T-cell (primary cell): ENCODE data around the gene CLEC16A. TPM values are rescaled to one million over a fixed set of nuclear protein-coding genes. Genes with fewer than 3 reads are reported as not detected.

Experiments
- ATAC-seq, 4 experiments: fragments of 200-7000 bp in 3 of 4; fragments of 150-1000 bp in 1 of 4; cut with Tn5 transposase; replicated peaks in 1 of 4; 1 replicate in 3 of 4; 2 replicates in 1 of 4; pipeline ENCODE4 v1.10.0; 2021; ENCODE audit warnings: moderate library complexity in 3 of 4, mild to moderate bottlenecking in 2 of 4, moderate number of reproducible peaks in 1 of 4
- CTCF ChIA-PET, 2 donors: fragments of 300-600 bp; sonication (Branson Sonifier 250); formaldehyde crosslinking; loops; one replicate each; lab custom pipeline; 2022; ENCODE audit warnings: antibody characterized with exemption in 2 of 2; lab: Charles Lee
- POLR2A ChIA-PET, 2 donors: fragments of 300-600 bp; sonication (Branson Sonifier 250); formaldehyde crosslinking; loops; one replicate each; lab custom pipeline; 2022; ENCODE audit warnings: antibody characterized with exemption in 2 of 2; lab: Charles Lee
- DNase-seq, 35 experiments: peaks; one replicate each; pipeline versions ENCODE4 v3.0.0 to v3.0.0-alpha.2; 2013 to 2023
- H3K27ac ChIP-seq: one replicate; pipeline ENCODE4 v1.5.1; 2013; ENCODE audit warnings: low read length
- H3K27me3 ChIP-seq, 2 experiments: replicated peaks in 1 of 2; 1 replicate in 1 of 2; 2 replicates in 1 of 2; pipeline versions ENCODE4 v1.6.1 to v1.7.0; 2013; ENCODE audit warnings: low read length in 1 of 2, mixed read lengths in 1 of 2; ENCODE audit not compliant: control insufficient read depth in 2 of 2, insufficient read depth in 2 of 2; ENCODE audit errors: extremely low read depth in 1 of 2
- H3K36me3 ChIP-seq, 2 donors: 1 replicate in 1 of 2; 2 replicates in 1 of 2; pipeline versions ENCODE4 v1.6.1 to v1.7.0; 2013; ENCODE audit warnings: low read length in 1 of 2; ENCODE audit not compliant: control insufficient read depth in 2 of 2, insufficient read depth in 1 of 2; ENCODE audit errors: extremely low read depth in 1 of 2
- H3K4me1 ChIP-seq, 2 experiments: 1 replicate in 1 of 2; 2 replicates in 1 of 2; pipeline versions ENCODE4 v1.6.1 to v1.7.0; 2013; ENCODE audit warnings: low read length in 2 of 2, mixed read lengths in 1 of 2; ENCODE audit not compliant: insufficient read depth in 2 of 2, control insufficient read depth in 1 of 2; ENCODE audit errors: extremely low read depth in 1 of 2
- H3K4me3 ChIP-seq, 2 donors: 1 replicate in 1 of 2; 2 replicates in 1 of 2; pipeline versions ENCODE4 v1.5.1 to v1.7.0; 2013; ENCODE audit warnings: mild to moderate bottlenecking in 2 of 2, low read length in 1 of 2, moderate library complexity in 1 of 2; ENCODE audit not compliant: control insufficient read depth in 1 of 2; ENCODE audit errors: extremely low read depth in 1 of 2
- H3K9me3 ChIP-seq: 2 replicates; pipeline ENCODE4 v1.7.0; 2013
- H3K27ac Mint-ChIP-seq, 2 donors: one replicate each; pipeline ENCODE4 v1.8.0; 2020 to 2021; ENCODE audit warnings: mild to moderate bottlenecking in 2 of 2, mixed read lengths in 2 of 2
- H3K27me3 Mint-ChIP-seq, 2 donors: one replicate each; pipeline ENCODE4 v1.8.0; 2021 to 2022; ENCODE audit warnings: mixed read lengths in 2 of 2
- H3K36me3 Mint-ChIP-seq: one replicate; pipeline ENCODE4 v1.8.0; 2021; ENCODE audit warnings: mixed read lengths
- H3K4me1 Mint-ChIP-seq, 3 donors: one replicate each; pipeline ENCODE4 v1.8.0; 2020 to 2022; ENCODE audit warnings: mixed read lengths in 3 of 3, mild to moderate bottlenecking in 1 of 3
- H3K4me3 Mint-ChIP-seq, 3 donors: one replicate each; pipeline ENCODE4 v1.8.0; 2020 to 2022; ENCODE audit warnings: mild to moderate bottlenecking in 3 of 3, mixed read lengths in 3 of 3, moderate library complexity in 3 of 3
- H3K9me3 Mint-ChIP-seq, 3 donors: one replicate each; pipeline ENCODE4 v1.8.0; 2020 to 2022; ENCODE audit warnings: mixed read lengths in 3 of 3
- WGBS: methylation state at CpG from one replicate; pipeline ENCODE4 v1.1.5; 2013; ENCODE audit warnings: missing lambda C conversion rate; ENCODE audit not compliant: insufficient coverage; 5-methylcytosine and 5-hydroxymethylcytosine counted together
- total RNA-seq, 35 experiments: library from RNA in 6 of 35; stranded (reverse) in 6 of 35; fragments of 120-200 nt in 1 of 35; gene quantifications; one replicate each; pipeline versions ENCODE4 v1.2.1 to v1.2.4 and lab custom pipeline; 2013 to 2026

CLEC16A gene
- total RNA-seq, 5 donors from 2014 or later (not counting 1 experiment from before 2014, with no cell fraction given): 27.4 to 34.6 (median 28.7) TPM

GRCh38 chr16:10978871-10979446 lies 34.6 kb downstream of the CLEC16A start:
- peaks cover 21% of the 10 kb centered on the region for H3K36me3 Mint-ChIP-seq
- H3K36me3 ChIP-seq: peaks cover 7 to 44% of the 10 kb centered on the region in 2 donors
- ChIA-PET CTCF (no interaction called here), POLR2A (no interaction called here)
- H3K27ac Mint-ChIP-seq: no peak overlapping the region
- H3K9me3 Mint-ChIP-seq: no peaks in the 10 kb centered on the region
- H3K27me3 ChIP-seq: no peaks in the 10 kb centered on the region
- H3K9me3 ChIP-seq: no peaks in the 10 kb centered on the region
- H3K4me1 ChIP-seq: no peaks in the 10 kb centered on the region
- no peak overlapping the region for H3K4me3 ChIP-seq
- H3K27me3 Mint-ChIP-seq: no peaks in the 10 kb centered on the region
- WGBS: 100% methylated on average over 4 of the region's 14 CpGs
- H3K4me3 Mint-ChIP-seq: no peak overlapping the region
- ATAC-seq (no peak), DNase-seq (no peak)
- H3K27ac ChIP-seq: no peak overlapping the region
- peaks cover 13 to 21% (median 13%) of the 10 kb centered on the region in 3 donors for H3K4me1 Mint-ChIP-seq

- Histone ChIP-seq H3K4me1 (no peaks in the 10 kb centered on the region), H3K36me3 (peaks cover 9 to 36% of the 10 kb centered on the region in 2 donors), H3K9me3 (no peaks in the 10 kb centered on the region), H3K4me3 (no peak overlapping the region), H3K27me3 (no peaks in the 10 kb centered on the region), H3K27ac (no peak overlapping the region)
- POLR2A ChIA-PET: interaction anchor here in 1 of 2 donors (0.6 kb wide), 1 partner anchor 276 kb away, joined by 4 read pairs; the partner anchor contains the start of gene SOCS1
- Mint-ChIP-seq H3K4me3 (no peak overlapping the region), H3K4me1 (peaks cover 9 to 24% (median 13%) of the 10 kb centered on the region in 3 donors), H3K36me3 (peaks cover 22% of the 10 kb centered on the region), H3K27ac (no peak overlapping the region), H3K27me3 (no peaks in the 10 kb centered on the region), H3K9me3 (no peaks in the 10 kb centered on the region)
- ATAC-seq: no peak
- CTCF ChIA-PET: no interaction called here
- WGBS: 93% methylated on average over 7 of the region's 19 CpGs
- DNase-seq: no peak
Observed at GRCh38 chr16:10979717-10980601, 35.6 kb downstream of the CLEC16A start.

DNA sequence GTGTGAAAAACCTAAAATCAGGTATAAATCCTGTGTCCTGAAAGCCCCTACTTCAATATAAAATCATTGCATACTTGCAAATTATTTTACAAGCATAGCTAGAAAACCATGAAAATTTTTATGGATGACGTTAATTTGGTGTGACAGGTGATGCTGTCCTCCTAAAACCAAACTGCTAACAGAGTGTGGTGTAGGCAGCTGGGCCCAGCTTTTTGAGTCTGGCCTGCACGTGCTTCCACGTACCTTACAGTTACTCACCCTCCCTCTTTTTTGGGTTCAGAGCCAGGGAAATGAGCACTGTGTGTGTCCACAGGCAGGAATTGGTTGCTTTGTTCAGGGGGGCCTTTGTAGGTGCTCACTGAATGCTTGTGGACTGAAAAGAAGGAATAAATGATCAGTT lies 36.4 kb downstream of the CLEC16A start:
- ATAC-seq (no peak), DNase-seq (no peak)
- Histone ChIP-seq H3K9me3 (no peaks in the 10 kb centered on the region), H3K27me3 (no peaks in the 10 kb centered on the region), H3K27ac (no peak overlapping the region), H3K36me3 (peaks cover 9 to 30% of the 10 kb centered on the region in 2 donors), H3K4me1 (no peaks in the 10 kb centered on the region), H3K4me3 (no peak overlapping the region)
- no peaks in the 10 kb centered on the region for H3K9me3 Mint-ChIP-seq
- H3K27me3 Mint-ChIP-seq: no peaks in the 10 kb centered on the region
- peaks cover 9 to 24% (median 13%) of the 10 kb centered on the region in 3 donors for H3K4me1 Mint-ChIP-seq
- CTCF ChIA-PET: no interaction called here
- POLR2A ChIA-PET: interaction anchor here in 1 of 2 donors (0.6 kb wide), 1 partner anchor 275 kb away, joined by 4 read pairs; the partner anchor contains the start of gene SOCS1
- H3K4me3 Mint-ChIP-seq: no peak overlapping the region
- peaks cover 22% of the 10 kb centered on the region for H3K36me3 Mint-ChIP-seq
- no peak overlapping the region for H3K27ac Mint-ChIP-seq
- WGBS: no CpG with 5 or more reads among the region's 3 CpGs

DNA sequence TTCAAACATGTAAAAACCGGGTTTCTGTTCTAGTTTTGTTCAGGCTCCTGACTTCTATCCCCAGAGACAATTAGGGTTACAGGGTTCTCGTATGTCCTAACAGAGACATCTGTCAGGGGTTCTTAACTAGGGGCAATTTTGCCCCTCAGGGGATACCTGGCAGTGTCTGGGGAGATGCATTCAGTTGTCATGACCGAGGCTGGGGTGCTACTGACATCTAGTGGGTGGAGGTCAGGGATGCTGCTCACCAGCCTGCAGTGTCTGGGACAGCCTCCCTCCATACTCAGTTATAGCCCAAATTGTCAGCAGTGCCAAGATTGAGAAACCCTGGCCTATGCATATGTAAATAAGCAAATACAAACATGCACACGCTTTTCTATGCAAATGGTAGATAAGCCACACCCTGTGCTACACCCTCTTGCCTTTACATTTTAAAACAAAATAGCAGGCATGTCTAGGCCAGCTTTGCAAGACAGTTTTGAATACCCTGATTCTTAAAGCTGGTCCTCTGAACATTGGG lies 37.4 kb downstream of the CLEC16A start:
- Histone ChIP-seq H3K4me3 (no peak overlapping the region), H3K4me1 (no peaks in the 10 kb centered on the region), H3K9me3 (no peaks in the 10 kb centered on the region), H3K27me3 (no peaks in the 10 kb centered on the region), H3K27ac (no peak overlapping the region), H3K36me3 (peaks cover 9 to 29% of the 10 kb centered on the region in 2 donors)
- peaks cover 26% of the 10 kb centered on the region for H3K36me3 Mint-ChIP-seq
- no peak overlapping the region for H3K4me3 Mint-ChIP-seq
- H3K27ac Mint-ChIP-seq: no peak overlapping the region
- DNase-seq (peak in 7 of 35 experiments; percentile 5 to 28 (median 18)), ATAC-seq (peak; percentile 38 to 62 (median 47))
- 72% methylated on average over 2 of the region's 4 CpGs for WGBS
- CTCF ChIA-PET: no interaction called here
- no peaks in the 10 kb centered on the region for H3K27me3 Mint-ChIP-seq
- H3K4me1 Mint-ChIP-seq: peaks cover 16 to 31% (median 17%) of the 10 kb centered on the region in 3 donors
- H3K9me3 Mint-ChIP-seq: no peaks in the 10 kb centered on the region
- POLR2A ChIA-PET: no interaction called here

- no peaks in the 10 kb centered on the region for H3K27me3 Mint-ChIP-seq
- DNase-seq (no peak), ATAC-seq (no peak)
- Histone ChIP-seq H3K4me3 (no peak overlapping the region), H3K27me3 (no peaks in the 10 kb centered on the region), H3K4me1 (peaks cover 5 to 6% of the 10 kb centered on the region in 2 experiments), H3K36me3 (peaks cover 9 to 26% of the 10 kb centered on the region in 2 donors), H3K9me3 (no peaks in the 10 kb centered on the region), H3K27ac (no peak overlapping the region)
- H3K4me3 Mint-ChIP-seq: no peak overlapping the region
- H3K36me3 Mint-ChIP-seq: peaks cover 25% of the 10 kb centered on the region
- WGBS: 83% methylated on average over 10 of the region's 15 CpGs
- peak overlapping the region; percentile 31 to 44 for H3K27ac Mint-ChIP-seq
- H3K9me3 Mint-ChIP-seq: no peaks in the 10 kb centered on the region
- POLR2A ChIA-PET: interaction anchor here in 1 of 2 donors (0.5 kb wide), 1 partner anchor 279 kb away, joined by 5 read pairs; no protein-coding TSS in a partner anchor
- peaks cover 20 to 36% (median 21%) of the 10 kb centered on the region in 3 donors for H3K4me1 Mint-ChIP-seq
- CTCF ChIA-PET: interaction anchor here (0.6 to 0.9 kb wide), 2 partner anchors 372 to 402 kb away, joined by 3 read pairs; no protein-coding TSS in a partner anchor
Observed at GRCh38 chr16:10982465-10983150, 38.2 kb downstream of the CLEC16A start.
